Hematopoietic multipotent progenitor cell treated with erythropoietin and hydrocortisone succinate and interleukin-3 and kit ligand, for 15 days (in vitro differentiated cells): ENCODE results near the gene SDC4.

Experiments used
- DNase-seq: peaks from one replicate; pipeline ENCODE4 v3.0.0-alpha.2; 2015; ENCODE audit warnings: low spot score

Gene SDC4

GRCh38 chr20:45343532-45344167 lies 4.6 kb downstream of the SDC4 start:
- peak; percentile 54 for DNase-seq

DNA sequence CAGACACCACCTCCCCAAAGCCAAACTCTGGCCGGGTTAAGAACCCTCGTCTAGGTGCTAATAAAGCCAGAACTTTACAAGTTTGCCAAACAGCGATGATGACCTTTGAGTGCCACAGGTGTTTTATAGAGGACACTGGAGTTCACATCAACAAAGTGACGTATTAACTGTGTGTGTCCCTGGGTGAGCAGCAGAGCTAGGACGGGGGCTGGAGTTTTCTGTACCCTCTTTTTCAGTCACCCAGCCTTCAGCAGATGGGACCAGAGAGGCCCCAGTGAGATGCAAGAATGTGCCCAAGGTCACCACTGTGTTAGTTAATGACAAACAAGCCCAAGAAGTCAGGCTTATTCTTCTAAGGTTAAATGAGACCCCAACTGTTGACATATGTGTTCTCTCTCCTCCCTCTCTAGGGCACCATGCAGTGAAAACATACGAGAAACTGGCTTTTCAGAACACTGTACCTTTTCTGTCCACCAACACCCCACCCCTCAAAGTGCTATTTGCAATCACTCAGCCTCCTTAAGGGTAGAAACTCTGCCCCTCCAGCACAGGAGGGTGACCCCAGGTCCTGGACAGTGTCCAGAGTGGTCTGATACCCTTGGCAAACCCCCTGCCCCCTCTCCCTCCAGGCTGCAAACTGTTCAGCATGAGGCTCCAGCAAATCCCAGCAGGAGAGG lies 5.2 kb downstream of the SDC4 start:
- no peak for DNase-seq

DNA sequence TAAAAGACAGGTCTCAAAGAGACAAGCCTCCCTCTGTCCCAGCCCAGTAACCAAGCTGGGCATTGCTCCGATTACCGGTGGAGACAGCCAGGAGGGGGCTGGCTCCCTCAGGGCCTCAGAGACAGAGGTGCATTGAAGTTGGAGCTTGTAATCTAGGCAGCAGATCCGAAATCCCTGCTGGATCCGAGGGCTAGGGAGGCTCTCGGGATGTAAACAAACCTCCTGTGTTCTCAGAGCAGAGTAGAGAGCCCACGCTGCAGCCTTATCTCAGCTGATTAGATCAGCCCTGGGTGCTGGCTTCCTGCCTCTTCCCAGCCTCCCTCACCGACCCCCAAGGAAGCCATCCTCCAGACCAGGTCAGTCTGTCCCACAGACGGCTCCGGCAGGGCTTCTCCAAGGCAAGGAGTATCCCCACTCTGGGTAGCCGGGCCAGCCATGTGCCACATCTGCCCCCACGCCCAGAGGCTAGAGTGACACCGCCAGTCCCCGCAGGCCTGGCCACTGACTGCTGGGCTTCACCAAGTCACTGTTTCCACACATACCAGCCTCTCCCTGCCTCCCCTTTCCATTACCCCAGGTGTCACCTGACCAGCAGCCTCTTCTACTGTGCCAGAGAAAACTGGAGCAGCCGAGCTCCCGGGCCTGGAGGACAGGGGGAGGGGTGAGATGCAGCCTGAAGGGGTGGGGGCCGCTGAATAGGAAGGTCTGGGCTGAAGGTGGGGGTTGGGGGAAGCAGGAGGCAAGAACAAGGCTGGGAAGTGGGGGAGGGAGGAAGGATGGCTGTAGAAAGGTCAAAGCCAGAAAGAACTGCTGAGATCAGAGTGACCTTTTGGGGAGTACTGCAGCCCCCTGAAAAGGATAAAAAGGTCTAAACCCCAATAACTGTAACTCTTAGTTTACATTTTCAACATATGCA lies 6.0 kb downstream of the SDC4 start:
- DNase-seq: no peak

DNA sequence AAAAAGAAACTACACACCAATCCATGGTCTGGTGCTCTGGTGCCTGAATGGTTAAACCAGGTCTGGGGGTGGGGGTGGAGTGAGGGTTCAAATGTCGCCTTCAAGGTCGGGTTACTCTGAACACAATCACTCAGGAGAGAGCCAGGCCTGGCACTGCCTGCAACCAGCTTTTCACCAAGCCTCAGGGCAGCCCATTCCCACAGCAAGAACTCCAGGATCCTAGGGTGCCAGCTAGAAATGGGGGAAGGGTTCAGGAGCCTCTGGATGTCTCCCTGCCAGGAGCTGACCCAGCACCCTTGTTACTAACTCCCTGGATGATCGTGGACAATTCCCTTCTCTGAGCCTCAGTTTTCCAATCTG lies 6.7 kb downstream of the SDC4 start:
- no peak for DNase-seq

GRCh38 chr20:45340951-45341350 lies 7.3 kb downstream of the SDC4 start:
- no peak for DNase-seq

DNA sequence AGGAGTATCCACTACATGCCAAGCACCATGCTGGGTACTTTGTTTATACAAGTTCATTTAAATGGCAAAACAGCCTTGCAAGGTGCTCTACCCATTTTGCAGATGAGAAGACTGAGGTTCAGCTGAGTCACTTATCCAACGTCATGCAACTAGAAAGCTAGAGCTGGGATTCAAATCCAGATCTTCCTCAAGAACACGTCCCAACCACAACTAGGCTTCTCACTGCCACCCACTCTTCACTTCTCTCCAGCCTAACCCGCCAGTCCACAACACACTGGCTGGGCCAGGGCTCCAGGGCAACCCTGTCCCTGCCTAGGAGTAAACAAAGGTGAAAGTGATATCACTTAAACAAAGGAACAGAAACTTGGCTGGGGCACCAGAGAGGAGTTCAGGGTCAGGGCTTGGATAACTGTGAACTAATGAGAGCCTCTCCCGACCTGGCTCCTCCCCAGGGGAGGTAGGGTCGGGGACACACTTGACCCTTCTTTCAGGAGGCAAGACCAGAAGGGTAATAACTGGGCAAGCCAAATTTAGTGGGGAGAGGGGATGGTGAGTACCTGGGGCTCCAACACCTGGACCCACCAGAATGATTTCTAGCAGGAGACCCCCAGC lies 7.9 kb downstream of the SDC4 start:
- DNase-seq: no peak

DNA sequence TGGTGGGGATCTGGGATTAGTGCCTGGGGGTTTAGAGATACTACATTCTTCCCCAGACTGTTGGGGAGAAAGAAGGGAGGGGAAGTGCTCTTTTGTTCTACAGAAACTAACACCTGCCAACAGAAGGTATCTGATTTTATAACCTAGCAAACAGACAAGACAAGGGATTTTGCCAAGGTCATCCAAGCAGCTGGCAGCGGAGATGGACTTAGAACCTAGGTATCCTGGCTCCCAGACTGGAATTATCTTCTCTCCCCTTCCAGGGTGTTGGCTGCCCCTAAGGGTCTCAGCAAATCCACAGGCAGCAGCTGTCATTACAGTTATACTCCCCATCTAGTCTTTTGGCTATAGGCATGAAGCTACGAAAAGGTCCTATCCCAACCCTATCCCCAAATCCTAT lies 8.4 kb downstream of the SDC4 start:
- no peak for DNase-seq

GRCh38 chr20:45339084-45339483 lies 9.1 kb downstream of the SDC4 start:
- peak; percentile 24 for DNase-seq

- DNase-seq: no peak
Measured at GRCh38 chr20:45338121-45339030, 9.8 kb downstream of the SDC4 start.

DNA sequence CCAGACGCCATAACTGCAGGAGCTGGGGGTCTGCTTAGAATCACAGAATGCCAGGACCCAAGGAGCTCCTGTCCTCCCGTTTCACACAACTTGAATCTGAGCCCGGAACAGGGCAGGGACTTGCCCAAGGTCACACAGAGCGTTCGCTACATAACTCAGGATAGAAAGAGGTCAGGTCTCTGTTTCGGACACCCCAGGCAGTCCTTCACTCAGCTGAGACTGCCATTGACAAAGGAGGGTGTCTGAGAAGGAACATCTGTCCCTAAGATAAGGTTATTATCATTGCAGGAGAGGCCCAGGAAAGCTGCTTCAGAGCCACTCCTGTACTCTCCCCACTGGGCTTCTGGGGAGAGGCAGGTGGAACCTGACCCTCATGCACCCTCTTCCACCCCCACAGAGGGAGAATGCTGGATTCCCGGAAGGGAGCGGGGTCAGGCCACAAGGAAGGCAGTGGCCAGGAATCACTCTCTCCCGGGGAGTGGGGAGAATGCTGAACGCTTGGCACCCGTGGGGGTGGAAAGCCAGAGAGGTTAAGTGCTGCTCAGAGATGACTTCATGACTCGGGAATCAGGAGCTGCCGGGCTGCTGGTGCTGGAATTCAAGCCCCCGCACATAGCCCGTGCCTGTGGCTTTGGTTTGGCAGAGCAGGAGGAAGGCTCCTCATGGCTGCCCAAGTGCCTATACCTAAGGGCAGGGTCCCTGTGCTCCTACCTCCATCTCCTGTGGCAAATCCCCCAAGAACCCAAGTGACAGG lies 10.7 kb downstream of the SDC4 start:
- peak; percentile 22 for DNase-seq

GRCh38 chr20:45336530-45337366 lies 11.5 kb downstream of the SDC4 start:
- peak; percentile 6 for DNase-seq

- no peak for DNase-seq
Measured at GRCh38 chr20:45330476-45330875, 17.7 kb downstream of the SDC4 start.

- DNase-seq: no peak
Measured at GRCh38 chr20:45329497-45330319, 18.5 kb downstream of the SDC4 start.

DNA sequence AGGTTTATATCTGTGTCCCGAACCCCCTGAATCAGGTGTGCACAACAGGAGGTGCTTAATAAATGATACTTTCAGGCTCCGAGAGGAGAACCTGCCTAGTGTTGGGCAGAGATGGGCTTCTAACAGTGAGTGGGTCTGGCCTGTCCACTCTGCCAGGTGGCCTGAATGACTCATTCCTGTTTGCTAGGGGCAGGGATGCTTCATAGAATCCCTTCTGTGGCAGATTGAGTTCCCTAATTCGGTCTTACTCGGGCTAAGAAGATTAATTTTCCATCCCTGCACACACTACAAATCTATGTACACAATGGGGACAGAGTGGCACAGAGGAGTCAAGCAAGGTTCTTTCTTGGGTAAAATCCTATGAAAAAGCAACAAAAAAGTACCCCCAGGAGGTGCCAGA lies 19.8 kb downstream of the SDC4 start:
- DNase-seq: no peak

DNA sequence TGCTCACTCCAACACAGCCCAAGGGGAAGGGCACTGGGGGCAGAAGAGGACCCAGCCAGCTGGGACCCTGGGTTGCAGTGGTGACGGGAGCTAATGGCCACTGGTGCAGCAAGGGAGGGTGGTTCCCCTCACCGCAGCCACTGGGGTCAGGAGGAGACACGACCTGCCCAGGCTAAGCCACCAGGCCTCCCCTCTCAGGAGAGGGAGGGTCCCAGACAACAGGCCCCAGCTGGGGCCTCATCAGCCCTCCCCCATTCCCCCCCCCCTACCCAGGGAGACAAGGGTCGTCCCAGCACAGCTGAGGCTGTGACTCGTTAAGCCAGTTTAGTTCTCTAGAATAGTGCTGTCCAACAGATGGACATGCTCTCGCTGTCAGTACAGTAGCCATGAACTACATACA lies 22.9 kb downstream of the SDC4 start:
- no peak for DNase-seq

DNA sequence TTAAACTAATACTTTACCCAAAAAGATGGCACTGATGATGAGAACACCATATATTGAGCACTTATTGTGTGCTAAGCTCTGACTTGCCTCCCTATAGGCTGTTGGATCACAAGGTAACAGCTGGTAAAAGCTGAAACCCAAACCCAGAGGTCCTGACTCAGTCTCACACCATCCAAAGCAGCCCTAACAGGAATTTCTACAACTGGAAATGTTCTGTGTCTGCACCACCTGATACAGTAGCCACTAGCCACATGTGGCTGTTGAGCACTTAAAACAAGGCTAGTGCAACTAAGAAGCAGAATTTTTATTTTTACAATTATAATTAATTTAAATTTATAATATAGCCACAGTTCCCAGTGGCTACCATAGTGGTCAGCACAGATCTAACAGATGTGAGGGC lies 24.5 kb downstream of the SDC4 start:
- DNase-seq: no peak

DNA sequence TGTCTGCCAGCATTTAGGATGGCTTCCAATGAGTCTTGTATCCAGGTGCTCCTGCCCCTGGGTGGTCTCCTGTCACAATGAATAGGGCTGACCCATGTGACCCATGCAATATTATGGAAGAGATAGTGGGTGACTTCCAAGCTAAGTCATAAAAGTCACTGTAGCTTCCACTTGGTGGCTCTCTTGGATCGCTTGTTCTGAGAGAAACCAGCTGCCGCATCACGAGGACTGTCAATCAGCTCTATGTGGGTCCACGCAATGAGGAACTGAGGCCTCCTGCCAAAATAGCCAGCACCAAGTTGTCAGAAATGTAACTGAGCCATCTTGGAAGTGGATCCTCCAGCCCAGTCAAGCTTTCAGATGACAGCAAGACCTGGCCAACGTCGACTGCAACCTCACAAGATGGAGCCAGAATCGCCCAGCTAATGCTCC lies 25.3 kb downstream of the SDC4 start:
- peak; percentile 43 for DNase-seq

DNA sequence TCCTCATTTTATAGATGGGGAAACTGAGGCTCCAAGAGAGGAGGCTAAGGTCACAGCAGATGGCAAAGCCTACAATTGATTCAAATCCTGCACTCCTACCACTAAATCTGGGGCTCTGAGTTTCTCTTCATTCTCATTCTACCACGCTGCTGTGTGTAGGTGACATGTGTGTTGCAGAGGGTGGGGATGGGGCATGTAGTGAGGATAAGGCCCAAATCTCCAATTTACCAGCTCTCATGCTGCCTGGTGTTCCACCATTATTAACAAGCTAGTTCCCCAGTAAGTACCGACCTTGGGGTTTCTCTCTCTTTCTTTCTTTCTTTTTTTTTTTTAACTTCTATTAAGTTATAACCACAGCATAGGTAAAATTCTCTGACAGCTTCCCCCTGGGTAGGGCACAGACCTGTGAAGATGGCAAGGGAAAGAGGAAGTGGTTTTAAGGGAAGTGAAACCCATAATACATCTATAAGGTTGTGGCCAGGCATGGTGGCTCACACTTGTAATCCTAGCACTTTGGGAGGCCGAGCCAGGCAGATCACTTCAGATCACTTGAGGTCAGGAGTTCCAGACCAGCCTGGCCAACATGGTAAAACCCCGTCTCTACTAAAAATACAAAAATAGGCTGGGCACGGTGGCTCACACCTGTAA lies 27.2 kb downstream of the SDC4 start:
- DNase-seq: no peak
